NCI-H2107 (cell line): Measurements from ENCODE around the gene CP.
"Not testable (repeated sequence)": the region's sequence is repeated elsewhere in the genome, so short reads cannot be mapped to it uniquely, and the experiment has no call there.

Experiments used
- DNase-seq: peaks from one replicate; lab custom pipeline; 2025; lab: John Stamatoyannopoulos, UW

Gene CP

GRCh38 chr3:149221783-149222517 is at the start of gene CP:
TSS of gene CP (minus strand) at chr3:149221829. CDS start at chr3:149221792, 37 bp downstream.
- DNase-seq = no peak

DNA sequence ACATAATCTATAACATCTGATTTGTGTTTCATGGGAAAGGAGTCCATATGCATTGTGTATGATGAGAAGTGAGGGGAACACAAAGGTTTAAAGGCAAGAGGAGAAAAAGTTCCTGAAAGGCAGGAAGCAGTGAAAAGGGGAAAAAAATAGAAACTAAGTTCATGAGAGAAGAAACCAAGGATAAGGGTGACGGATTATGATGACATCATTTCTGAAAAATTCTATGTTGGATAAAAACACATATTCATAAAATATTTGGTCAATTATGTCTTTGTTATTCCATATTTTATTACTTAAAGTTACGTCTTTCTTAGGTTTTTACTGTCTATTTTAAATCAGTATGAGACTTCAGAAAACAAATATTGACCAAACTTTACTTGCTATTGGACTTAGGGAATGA is 48.6 kb upstream of the CP start:
- DNase-seq = no peak

DNA sequence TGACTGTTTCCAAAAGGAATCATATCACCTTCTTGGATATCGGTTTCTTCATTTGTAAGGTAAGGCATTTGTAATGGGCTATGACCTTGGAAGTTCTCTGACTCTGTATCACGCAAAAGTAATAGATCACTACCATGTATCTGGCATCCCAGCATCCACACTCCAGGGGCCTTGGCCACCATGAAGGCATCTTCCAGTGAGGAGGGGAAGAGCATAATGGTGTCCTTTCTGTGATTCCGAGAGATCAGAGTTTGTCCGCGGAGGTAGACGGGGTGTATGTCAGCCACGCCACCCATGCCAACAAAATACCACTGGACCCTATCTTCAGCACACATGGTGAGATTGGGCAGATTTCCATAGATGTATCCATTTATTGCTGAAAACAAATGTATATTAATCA is 48.1 kb upstream of the CP start:
- DNase-seq = no peak

DNA sequence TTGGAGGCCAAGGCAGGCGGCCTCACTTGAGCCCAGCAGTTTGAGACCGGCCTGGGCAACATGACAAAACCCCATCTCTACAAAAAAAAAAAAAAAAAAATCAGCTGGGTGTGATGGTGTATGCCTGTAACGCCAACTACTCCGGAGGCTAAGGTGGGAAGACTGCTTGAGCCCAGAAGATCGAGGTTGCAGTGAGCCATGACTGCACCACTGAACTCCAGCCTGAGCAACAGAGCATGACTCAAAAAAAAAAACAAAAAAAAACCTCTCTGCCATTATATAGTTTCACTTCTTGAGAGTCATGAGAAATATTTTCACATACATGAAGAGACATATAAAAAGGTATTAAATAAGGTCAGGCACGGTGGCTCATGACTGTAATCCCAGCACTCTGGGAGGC is 45.9 kb upstream of the CP start:
- no peak for DNase-seq

- no peak for DNase-seq
Measured at GRCh38 chr3:149266736-149267135, 45.1 kb upstream of the CP start.

DNA sequence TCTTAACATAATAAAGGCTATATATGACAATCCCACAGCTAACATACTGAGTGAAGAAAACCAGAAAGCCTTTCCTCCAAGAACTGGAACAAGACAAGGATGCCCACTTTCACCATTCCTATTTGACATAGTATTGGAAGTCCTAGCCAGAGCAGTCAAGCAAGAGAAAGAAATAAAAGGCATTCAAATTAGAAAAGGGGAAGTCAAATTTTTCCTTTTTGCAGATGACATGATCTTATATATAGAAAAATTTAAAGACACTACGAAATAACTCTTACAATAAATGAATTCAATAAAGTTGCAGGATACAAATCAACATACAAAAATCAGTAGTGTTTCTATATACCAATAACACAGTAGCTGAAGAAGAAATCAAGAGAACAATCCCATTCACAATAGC is 42.2 kb upstream of the CP start:
- no peak for DNase-seq

- DNase-seq = no peak
Measured at GRCh38 chr3:149258714-149259113, 37.1 kb upstream of the CP start.

GRCh38 chr3:149258298-149258697 is 36.7 kb upstream of the CP start:
- DNase-seq = no peak

- no peak for DNase-seq
Measured at GRCh38 chr3:149252272-149252671, 30.6 kb upstream of the CP start.

GRCh38 chr3:149251186-149251585 is 29.6 kb upstream of the CP start:
- no peak for DNase-seq

GRCh38 chr3:149247929-149248691 is 26.5 kb upstream of the CP start:
- no peak for DNase-seq

DNA sequence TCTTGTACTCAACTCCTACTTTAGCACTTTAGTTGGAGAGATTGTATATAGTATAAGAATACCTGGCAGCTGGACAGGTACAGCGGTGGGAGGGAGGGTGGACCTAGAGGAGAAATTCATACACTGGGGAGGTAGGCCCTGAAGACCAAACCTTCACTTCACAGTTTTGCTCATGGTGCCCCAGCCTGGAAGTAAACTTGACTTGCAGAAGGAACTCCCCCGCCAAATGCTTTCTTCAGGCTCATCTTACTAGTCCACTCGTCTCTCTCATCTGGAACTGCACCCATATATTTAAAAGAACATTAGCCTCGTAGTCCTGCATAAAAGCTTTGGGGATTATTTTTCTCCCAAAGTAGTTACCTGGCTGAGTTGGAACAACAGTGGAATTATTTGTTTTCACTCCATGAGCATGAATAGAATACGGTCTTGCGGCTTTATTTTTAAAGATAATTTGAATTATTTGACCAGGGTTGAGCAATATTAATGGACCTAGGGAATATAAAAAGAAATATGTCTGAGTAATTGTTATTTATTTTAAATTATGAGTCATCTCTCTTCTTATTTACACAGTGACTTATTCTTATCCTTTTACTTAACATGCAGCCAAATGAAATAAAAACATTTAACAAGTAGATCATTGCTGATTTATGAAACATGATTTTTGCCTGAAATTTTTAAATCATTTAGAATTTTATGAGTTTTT is 25.5 kb upstream of the CP start:
- no peak for DNase-seq

- no peak for DNase-seq
Measured at GRCh38 chr3:149245738-149246451, 24.3 kb upstream of the CP start.

GRCh38 chr3:149243540-149243939 is 21.9 kb upstream of the CP start:
- no peak for DNase-seq

- no peak for DNase-seq
Measured at GRCh38 chr3:149239357-149239936, 17.8 kb upstream of the CP start.

DNA sequence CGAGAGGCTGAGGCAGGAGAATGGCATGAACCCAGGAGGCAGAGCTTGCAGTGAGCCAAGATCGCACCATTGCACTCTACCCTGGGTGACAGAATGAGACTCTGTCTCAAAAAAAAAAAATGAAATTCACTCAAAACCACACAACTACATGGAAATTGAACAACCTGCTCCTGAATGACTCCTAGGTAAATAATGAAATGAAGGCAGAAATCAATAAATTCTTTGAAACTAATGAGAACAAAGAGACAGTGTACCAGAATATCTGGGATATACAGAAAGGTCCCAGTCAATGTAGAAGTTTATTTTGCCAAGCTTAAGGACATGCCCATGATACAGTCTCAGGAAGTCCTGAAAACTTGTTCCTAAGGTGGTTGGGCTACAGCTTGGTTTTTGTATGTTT is 16.6 kb upstream of the CP start:
- DNase-seq = not testable (repeated sequence)

- DNase-seq = no peak
Measured at GRCh38 chr3:149235599-149236424, 14.2 kb upstream of the CP start.

GRCh38 chr3:149234671-149235245 is 13.1 kb upstream of the CP start:
- DNase-seq = no peak

DNA sequence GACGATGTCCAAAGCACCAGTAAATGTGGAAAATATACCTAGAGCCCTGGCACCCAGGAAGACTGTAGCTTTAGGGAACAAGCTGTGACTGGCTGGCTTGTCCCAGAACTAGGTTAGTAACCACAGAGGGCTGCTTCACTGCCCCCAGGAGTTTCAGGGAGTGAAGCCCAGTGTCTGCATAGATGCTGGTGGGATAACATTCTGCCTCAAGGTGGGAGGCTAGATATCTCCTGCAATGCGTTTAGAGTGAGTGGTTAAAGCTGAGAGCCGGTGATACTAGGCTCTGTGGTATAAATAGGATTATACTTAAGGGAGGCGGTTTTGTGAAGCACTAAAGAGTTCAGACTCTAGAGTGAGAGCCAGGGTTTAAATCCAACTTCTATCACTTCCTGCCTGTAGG is 11.7 kb upstream of the CP start:
- no peak for DNase-seq

DNA sequence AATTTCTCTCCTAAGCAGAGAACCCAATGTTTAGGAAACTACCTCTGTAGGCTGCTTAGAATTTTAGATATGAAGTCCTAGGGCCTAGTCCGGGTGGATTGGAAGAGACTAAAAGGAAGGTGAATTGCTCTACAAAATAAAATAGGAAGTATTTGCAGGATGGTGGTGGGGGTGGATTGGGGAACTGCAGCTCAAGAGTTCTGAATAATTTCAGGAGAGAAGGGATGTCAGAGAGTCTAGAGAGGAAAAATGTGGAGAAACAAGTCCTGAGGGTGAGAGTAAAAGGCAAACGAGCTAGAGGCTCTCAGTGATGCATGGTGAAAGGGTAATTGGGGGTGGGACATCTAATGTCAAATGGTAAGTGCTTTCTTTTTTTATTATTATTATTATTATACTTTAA is 10.2 kb upstream of the CP start:
- DNase-seq = no peak
